ENCODE measurements around the gene PHLDA2.
"Not testable (repeated sequence)": the region's sequence is repeated elsewhere in the genome, so short reads cannot be mapped to it uniquely, and the experiment has no call there.

PHLDA2 gene

GRCh38 chr11:2944530-2944929, 15.3 kb upstream of the PHLDA2 start:
- no peak for DNase-seq

- no peak for DNase-seq
These were observed 14.5 kb upstream of the PHLDA2 start for GRCh38 chr11:2943711-2944118.

DNA sequence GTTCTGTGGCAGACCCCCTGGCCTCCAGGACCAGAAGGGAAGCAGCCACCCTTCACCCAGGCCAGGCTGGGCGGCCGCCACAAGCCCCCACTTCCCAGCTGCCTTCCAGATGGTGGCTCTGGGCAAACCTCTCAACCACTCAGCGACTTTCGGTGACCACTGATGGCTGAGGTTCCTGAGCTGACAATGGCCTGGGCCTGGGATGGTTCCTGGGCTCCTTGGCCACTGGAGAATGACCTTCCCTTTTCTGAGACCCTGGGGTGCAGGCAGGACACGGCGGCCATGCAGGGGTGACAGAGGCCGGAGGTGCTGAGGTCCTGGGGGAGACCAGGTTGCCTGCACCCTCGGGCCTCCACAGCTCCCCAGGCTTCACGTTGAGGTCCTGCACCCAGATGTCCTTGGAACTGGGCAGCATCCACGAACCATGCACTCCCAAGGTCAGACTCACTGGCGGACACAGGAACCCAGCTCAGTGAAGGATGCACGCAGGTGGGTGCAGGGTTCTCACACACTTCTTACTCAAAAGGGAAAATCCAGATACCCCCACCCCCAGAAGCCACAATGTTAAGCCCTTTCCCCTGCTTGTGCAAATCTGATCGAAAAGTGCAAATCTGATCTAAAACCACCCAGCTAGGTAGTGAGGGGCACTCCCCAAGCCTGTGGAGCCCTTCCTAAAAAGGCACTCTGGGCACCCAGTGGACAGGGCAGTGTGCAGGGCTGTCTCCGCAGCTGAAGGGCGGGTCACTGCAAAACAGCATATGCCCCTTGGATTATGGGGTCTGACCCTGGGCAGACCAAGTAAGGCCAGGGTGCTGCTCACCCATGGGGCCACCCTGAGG, 13.9 kb upstream of the PHLDA2 start:
- no peak for DNase-seq

GRCh38 chr11:2942447-2942846, 13.2 kb upstream of the PHLDA2 start:
- no peak for DNase-seq

- DNase-seq, result no peak
These were observed 12.0 kb upstream of the PHLDA2 start for GRCh38 chr11:2940921-2941821.

GRCh38 chr11:2940147-2940920, 11.1 kb upstream of the PHLDA2 start:
- DNase-seq, result no peak

DNA sequence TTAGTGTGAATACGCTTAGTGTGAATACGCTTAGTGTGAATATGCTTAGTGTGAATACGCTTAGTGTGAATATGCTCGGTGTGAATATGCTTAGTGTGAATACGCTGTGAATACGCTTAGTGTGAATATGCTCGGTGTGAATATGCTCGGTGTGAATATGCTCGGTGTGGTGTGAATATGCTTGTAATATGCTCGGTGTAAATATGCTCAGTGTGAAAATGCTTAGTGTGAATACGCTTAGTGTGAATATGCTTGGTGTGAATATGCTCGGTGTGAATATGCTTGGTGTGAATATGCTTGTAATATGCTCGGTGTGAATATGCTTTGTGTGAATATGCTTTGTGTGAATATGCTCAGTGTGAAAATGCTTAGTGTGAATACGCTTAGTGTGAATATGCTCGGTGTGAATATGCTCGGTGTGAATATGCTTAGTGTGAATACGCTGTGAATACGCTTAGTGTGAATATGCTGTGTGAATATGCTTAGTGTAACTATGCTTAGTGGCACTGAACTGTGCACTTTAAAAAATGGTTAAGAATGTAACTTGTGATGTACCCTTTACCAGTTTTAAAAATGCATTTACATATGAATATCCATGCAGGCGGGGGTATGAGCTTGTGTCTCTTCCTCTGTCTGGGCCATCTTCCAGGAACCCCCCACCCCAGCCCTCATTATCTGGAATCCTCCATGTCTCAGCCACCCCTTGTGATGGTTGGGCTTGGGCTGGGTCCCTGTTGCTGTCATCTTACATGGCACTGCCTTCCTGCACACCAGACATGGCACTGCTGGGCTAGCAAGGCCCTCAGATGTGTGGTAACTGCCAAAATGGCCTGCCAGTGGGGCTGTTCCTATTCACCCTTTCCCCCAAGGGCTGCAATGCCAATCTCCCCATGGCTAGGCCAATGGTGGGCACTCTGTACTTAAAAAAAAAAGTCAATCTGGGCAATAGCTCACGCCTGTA, 9.5 kb upstream of the PHLDA2 start:
- DNase-seq, result not testable (repeated sequence)

DNA sequence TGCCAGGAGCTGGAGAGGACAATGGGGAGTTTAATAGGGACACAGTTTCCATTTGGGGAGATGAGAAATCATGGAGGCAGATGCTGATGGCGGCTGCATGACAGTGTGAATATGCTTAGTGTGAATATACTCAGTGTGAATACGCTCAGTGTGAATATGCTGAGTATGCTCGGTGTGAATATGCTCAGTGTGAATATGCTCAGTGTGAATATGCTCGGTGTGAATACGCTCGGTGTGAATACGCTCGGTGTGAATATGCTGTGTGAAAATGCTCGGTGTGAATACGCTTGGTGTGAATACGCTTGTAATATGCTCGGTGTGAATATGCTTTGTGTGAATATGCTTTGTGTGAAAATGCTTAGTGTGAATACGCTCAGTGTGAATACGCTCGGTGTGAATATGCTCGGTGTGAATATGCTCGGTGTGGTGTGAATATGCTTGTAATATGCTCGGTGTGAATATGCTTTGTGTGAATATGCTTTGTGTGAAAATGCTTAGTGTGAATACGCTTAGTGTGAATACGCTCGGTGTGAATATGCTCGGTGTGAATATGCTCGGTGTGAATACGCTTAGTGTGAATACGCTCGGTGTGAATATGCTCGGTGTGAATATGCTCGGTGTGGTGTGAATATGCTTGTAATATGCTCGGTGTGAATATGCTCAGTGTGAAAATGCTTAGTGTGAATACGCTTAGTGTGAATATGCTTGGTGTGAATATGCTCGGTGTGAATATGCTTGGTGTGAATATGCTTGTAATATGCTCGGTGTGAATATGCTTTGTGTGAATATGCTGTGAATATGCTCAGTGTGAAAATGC, 8.6 kb upstream of the PHLDA2 start:
- DNase-seq, result not testable (repeated sequence)

DNA sequence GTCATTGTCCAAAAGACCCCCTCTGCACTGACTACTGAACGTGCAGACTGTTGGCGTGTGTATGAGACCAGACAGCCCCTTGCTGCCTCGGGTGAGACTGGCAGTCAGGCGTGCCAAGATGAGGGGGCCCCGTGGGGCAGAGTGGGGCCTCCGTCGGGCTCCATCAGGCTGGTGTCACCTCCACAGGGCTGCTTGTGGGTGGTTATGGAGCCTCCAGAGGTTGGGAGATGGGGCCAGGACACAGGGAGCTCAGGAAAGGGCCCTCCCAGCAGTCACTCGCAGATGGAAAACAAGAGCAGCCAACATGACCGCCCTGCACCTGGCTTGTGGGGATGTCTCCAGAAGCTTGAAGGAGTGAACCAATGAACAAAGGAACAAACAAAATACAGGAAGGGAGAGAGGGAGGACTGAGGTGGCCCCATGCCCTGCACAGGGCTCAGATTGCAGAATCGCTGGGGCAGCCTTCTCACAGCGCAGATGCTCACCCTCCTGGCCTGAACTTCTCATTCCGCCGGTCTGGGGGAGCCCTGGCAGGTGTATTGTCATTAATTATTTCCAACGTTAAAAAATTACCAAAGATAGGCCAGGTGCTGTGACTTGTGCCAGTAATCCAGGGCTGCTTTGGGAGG, 5.5 kb upstream of the PHLDA2 start:
- no peak for DNase-seq

GRCh38 chr11:2934021-2934550, 4.9 kb upstream of the PHLDA2 start:
- DNase-seq, result no peak

DNA sequence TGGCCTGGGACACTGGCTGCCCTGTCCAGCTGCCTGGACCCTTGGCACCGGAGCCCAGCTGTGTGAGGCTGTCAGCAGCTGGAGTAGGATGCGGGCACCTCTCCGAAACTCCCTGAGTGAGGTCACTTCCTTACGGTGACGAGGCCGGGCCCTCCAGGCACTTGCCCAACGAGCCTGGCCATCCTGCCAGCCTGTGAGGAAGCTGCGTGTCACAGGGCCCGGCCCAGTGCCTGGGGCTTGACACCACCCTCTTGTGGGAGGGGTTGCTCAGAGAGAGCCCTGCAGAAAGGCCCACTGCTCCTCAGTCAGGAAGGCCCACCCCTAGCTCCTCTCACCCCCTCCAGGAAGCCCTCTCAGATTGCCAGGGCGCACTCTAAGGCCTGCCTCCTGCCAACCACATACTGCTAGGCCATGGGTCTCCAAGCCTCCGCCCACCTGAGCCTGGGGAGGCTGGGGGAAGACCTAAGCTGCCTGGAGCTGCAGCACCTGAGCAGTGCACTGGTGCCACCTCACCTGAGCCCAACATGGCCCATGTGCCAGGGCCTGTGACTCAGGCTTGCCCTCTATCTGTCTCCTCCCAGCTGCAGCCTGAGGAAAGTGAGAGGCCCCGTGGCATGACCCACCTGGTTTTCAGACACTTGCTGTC, 4.3 kb upstream of the PHLDA2 start:
- DNase-seq, result no peak

GRCh38 chr11:2932850-2933251, 3.6 kb upstream of the PHLDA2 start:
- no peak for DNase-seq

DNA sequence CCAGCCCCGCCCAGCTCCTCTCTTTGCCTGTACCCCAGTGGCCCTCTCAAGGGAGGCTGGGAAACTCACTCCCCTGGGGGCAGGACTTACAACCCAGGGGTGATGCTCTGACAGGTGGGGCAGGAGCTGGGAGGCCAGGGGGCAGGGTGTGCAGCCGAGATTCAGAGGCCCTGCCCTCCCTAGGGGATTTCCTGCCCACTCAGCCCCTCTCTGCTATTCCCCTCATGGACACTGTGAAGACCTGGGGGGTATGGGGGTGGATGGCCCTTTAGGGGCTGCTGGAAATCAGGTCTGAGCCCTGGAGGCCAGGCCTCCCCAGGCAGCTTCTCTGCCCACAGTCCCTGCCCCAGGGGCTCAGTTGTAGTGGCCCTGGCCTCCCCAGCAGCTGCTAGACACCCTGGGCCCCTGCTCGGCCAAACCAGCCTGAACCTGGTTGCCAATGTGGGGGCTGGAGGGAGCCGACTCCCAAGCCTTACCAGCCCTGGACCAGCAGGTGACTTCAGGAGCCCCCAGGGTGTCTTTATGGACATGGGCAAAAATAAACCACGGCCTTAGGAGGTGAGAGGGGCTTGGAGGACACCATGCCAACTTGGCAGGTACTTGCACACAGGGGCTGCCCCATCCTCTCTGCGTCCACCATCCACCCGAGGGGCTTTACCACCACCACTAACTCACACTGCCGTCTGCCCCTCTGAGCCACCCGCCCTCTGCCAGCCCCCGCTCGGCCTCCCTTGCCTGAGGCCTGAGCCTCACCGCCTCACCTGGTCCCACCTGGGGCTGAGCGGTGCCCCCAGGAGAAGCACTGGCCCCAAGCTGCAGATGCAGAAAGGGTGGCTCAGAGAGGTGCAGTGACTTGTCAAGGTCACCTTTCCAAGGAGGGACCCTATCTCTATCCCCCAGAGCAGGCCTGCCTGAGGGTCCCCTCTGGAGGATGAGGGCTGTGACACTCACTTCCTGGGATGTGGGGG, 2.8 kb upstream of the PHLDA2 start:
- no peak for DNase-seq

DNA sequence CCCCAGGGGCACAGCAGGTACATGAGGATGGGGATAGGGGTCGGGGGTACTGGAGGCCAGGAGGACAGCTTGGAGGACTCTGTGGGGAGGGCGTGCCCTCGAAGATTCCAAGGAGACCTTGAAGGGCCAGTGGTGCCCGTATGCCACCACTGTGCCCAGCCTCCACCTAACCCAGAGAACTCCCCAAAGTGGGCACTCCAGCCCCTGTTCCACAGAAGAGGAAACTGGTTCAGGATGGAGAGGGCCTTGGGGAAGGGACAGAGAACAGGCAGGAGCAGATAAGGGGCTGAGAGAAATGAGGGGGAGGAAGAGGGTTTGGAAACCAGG, 2.2 kb upstream of the PHLDA2 start:
- no peak for DNase-seq

DNA sequence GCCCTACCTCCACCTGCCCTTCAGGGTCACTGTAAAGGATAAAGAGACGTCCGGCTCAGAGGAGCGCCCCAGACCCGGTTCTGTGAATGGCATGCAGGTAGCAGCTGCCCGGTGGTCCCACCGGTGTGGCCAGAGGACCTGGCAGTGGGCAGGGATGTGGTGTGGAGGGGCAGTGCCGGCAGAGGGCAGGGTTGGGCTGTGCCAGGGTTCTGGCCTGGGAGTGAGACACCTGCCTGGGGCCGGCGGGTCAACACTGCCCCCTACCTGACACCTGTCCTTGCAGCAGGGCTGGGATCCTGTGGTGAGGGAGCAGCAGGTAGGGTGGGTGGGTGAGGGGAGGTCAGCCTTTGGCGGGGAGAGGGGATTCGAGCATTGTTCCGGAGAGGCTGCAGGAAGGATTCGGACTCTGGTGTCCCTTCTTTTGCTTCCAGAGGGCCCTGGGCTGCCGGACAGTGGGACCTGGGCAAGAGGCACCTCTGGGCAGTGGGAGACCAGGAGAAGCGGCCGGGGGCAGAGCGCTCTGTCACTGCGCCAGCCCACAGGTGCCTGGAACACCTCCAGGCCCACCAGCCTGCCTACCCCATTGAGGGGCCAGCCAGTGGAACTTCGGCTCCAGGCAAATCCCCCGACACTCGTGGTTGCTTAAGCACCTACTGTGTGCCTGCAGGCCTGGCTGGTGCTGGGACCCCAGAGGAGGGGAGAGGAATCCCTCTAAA, 1.6 kb upstream of the PHLDA2 start:
- no peak for DNase-seq

DNA sequence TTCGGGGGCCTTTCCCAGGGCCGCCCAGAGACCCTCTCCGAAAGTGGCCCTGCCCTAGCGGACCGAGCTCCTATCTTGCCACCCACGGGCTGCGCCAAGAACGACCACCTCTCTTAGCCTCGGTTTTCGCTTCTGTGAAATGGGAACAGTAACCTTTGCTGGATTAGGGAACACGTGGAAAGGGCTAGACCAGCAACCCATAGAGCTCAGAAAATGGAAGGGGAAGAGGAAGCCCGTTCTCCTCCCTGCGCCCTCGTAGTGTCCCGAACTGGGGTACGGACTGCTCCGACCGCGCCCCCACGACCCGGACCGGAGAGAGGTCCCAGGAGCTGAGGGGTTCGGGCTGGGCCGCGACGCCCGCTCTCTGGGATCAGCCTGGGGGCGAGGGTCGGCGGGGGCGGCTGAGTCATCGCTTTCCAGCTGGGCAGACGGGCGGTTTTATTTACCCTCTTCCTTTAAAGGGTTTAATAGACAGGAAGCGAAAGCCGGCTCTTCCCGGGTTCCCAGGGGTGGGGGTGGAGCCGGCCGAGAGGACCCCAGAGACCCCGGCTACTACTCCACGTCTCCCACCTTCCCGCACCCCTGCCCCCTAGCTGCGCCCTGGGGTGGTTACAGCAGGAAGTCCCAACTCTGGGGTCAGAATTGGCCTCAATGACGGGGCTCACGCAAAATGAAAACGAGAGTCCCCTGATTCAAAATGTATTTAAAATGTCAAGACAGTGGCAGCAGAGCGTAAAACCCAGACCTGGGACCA, 907 bp upstream of the PHLDA2 start:
- no peak for DNase-seq

DNA sequence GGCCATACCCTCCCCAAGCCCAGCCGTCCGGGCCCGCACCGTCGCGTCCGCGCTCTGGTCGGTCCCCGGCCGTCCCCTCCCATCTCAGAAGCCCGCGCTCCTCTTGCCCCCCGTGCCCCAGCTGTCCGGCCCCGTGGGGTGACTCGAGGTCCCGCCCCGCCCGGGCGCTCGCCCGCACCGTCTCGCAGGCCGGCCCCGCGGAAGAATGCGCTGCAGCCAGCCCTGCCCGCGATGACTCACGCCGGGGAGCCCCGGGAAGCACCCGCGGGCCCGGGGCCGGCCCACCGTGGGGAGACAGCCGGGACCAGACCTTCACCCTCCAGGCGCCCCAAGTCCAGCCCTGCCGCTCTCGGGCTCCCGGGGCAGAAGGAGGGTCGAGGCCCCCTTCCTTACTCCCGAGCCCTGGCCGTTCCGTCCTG, 320 bp upstream of the PHLDA2 start:
- DNase-seq, result no peak

All from NCI-H2081 treated with DMSO at 0.1 percent for 48 hours (cell line).